Esophagus (tissue), 2 donors: ENCODE data around the gene PARVA. TPM values are rescaled to one million over a fixed set of nuclear protein-coding genes. Genes with fewer than 3 reads are reported as not detected.

Source experiments
- H3K27ac ChIP-seq, 2 donors: one replicate each; pipeline ENCODE4 v1.5.1; 2013; ENCODE audit warnings: low read depth in 2 of 2, mild to moderate bottlenecking in 2 of 2, inconsistent platforms in 1 of 2, low read length in 1 of 2, moderate library complexity in 1 of 2
- H3K27me3 ChIP-seq, 2 donors: one replicate each; pipeline ENCODE4 v1.6.1; 2013; ENCODE audit warnings: low read length in 2 of 2, control low read depth in 1 of 2, mild to moderate bottlenecking in 1 of 2; ENCODE audit not compliant: insufficient read depth in 2 of 2, control insufficient read depth in 1 of 2
- H3K36me3 ChIP-seq, 2 donors: one replicate each; pipeline ENCODE4 v1.6.1; 2013; ENCODE audit warnings: low read length in 1 of 2; ENCODE audit not compliant: control insufficient read depth in 2 of 2, insufficient read depth in 2 of 2
- H3K4me1 ChIP-seq, 2 donors: one replicate each; pipeline ENCODE4 v1.6.1; 2013; ENCODE audit warnings: low read length in 1 of 2; ENCODE audit not compliant: control insufficient read depth in 2 of 2, insufficient read depth in 2 of 2
- H3K4me3 ChIP-seq, 2 donors: one replicate each; pipeline ENCODE4 v1.5.1; 2013; ENCODE audit warnings: low read length in 2 of 2, mild to moderate bottlenecking in 2 of 2, low read depth in 1 of 2, moderate library complexity in 1 of 2
- H3K9me3 ChIP-seq, 2 donors: one replicate each; pipeline ENCODE4 v1.6.1; 2013; ENCODE audit warnings: mild to moderate bottlenecking in 2 of 2, low read depth in 1 of 2, low read length in 1 of 2, moderate library complexity in 1 of 2; ENCODE audit not compliant: control insufficient read depth in 2 of 2, insufficient read depth in 1 of 2
- WGBS, 2 donors: extraction: QIAGEN DNeasy Blood & Tissue Kit; methylation state at CpG; one replicate each; pipeline ENCODE4 v1.1.7; 2013; 5-methylcytosine and 5-hydroxymethylcytosine counted together
- polyA plus RNA-seq, 2 donors: library from polyadenylated mRNA; stranded (reverse); fragments of 200-250 nt; gene quantifications; one replicate each; pipeline ENCODE4 v1.2.3, GENCODE V29; 2013
- donor health status: healthy with polysubstance abuse.
- donor health status: Bipolar disorder and iron deficiency.

Gene PARVA
- polyA plus RNA-seq, 2 donors = 8.2 to 18.3 TPM

- Histone ChIP-seq H3K9me3 (no peaks in the 10 kb centered on the region), H3K36me3 (no peaks in the 10 kb centered on the region), H3K4me1 (peaks cover 0 to 3% of the 10 kb centered on the region in 2 donors), H3K4me3 (no peak overlapping the region), H3K27ac (no peak overlapping the region), H3K27me3 (no peaks in the 10 kb centered on the region)
- 73 to 79% methylated on average over 3 of the region's 3 CpGs for WGBS, 2 donors
Measured at GRCh38 chr11:12459865-12460444, 82.6 kb downstream of the PARVA start.

DNA sequence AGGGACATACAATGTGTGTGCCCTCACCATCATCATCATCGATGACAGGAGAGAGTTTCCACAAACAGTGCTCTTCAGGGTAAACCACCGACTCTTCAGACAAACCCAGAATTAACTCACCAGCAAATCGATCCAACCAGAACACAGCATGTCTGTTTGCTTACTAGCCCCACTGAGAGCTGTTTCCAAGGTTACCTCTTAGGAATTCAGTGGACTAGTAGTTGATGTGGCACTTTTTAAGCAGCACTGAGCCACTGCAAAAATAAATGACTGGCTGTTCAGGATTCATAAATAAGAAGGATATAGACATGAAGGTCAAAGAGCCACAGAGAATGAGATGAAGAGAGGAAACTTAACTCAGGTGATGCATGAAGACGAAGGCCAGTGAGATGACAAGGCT, 83.1 kb downstream of the PARVA start:
- Histone ChIP-seq H3K4me1 (peaks cover 0 to 3% of the 10 kb centered on the region in 2 donors), H3K27me3 (no peaks in the 10 kb centered on the region), H3K4me3 (no peak overlapping the region), H3K36me3 (no peaks in the 10 kb centered on the region), H3K9me3 (no peaks in the 10 kb centered on the region), H3K27ac (peak overlapping the region in 1 of 2 donors; percentile 35)
- WGBS, 2 donors = 63 to 66% methylated on average over 4 of the region's 4 CpGs

GRCh38 chr11:12461516-12461915, 84.1 kb downstream of the PARVA start:
- H3K9me3 ChIP-seq = no peaks in the 10 kb centered on the region
- WGBS, 2 donors = 74 to 75% methylated on average over 5 of the region's 5 CpGs
- H3K27me3 ChIP-seq = no peaks in the 10 kb centered on the region
- no peaks in the 10 kb centered on the region for H3K36me3 ChIP-seq
- peaks cover 0 to 3% of the 10 kb centered on the region in 2 donors for H3K4me1 ChIP-seq
- H3K4me3 ChIP-seq = no peak overlapping the region
- no peak overlapping the region for H3K27ac ChIP-seq

GRCh38 chr11:12464303-12464702, 86.9 kb downstream of the PARVA start:
- Histone ChIP-seq H3K36me3 (no peaks in the 10 kb centered on the region), H3K27me3 (no peaks in the 10 kb centered on the region), H3K4me1 (peaks cover 0 to 3% of the 10 kb centered on the region in 2 donors), H3K27ac (no peak overlapping the region), H3K9me3 (no peaks in the 10 kb centered on the region), H3K4me3 (no peak overlapping the region)
- WGBS, 2 donors = 91 to 94% methylated on average over 2 of the region's 2 CpGs

GRCh38 chr11:12465332-12465731, 88.0 kb downstream of the PARVA start:
- Histone ChIP-seq H3K4me1 (peaks cover 0 to 3% of the 10 kb centered on the region in 2 donors), H3K36me3 (no peaks in the 10 kb centered on the region)
- WGBS, 2 donors = 97 to 98% methylated on average over 2 of the region's 2 CpGs

GRCh38 chr11:12467610-12468009, 90.2 kb downstream of the PARVA start:
- Histone ChIP-seq H3K27ac (no peak overlapping the region), H3K4me1 (peaks cover 0 to 2% of the 10 kb centered on the region in 2 donors), H3K36me3 (no peaks in the 10 kb centered on the region), H3K27me3 (no peaks in the 10 kb centered on the region), H3K9me3 (no peaks in the 10 kb centered on the region), H3K4me3 (no peak overlapping the region)
- WGBS, 2 donors = 96 to 98% methylated on average over 2 of the region's 2 CpGs

More at GRCh38 chr11:12465332-12465731, 88.0 kb downstream of the PARVA start:
- Histone ChIP-seq H3K9me3 (no peaks in the 10 kb centered on the region), H3K27ac (no peak overlapping the region), H3K27me3 (no peaks in the 10 kb centered on the region), H3K4me3 (no peak overlapping the region)

DNA sequence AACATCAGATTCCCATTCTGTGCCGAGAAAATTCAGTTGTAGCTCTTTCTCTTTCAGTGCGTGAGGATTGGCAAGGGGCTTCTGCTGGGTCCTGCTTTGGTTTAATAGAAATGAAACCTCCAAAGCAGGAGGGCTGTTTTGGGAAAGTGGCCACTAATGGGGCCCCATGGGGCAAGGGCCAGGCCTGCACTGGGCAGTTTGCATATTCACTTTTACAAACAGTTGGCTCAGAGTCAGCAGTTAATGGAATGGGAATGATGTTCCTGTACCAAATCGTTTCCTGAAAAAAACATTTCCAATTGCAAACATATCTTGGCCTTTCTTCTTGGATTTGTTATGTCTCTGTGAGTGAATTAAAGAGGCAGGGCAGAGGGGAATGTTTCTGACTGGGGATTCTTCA, 92.1 kb downstream of the PARVA start:
- 42 to 58% methylated on average over 3 of the region's 3 CpGs for WGBS, 2 donors
- Histone ChIP-seq H3K9me3 (no peaks in the 10 kb centered on the region), H3K4me3 (no peak overlapping the region), H3K4me1 (peaks cover 0 to 2% of the 10 kb centered on the region in 2 donors), H3K36me3 (peaks cover 0 to 4% of the 10 kb centered on the region in 2 donors), H3K27me3 (no peaks in the 10 kb centered on the region), H3K27ac (peak overlapping the region; percentile 13 to 40)

DNA sequence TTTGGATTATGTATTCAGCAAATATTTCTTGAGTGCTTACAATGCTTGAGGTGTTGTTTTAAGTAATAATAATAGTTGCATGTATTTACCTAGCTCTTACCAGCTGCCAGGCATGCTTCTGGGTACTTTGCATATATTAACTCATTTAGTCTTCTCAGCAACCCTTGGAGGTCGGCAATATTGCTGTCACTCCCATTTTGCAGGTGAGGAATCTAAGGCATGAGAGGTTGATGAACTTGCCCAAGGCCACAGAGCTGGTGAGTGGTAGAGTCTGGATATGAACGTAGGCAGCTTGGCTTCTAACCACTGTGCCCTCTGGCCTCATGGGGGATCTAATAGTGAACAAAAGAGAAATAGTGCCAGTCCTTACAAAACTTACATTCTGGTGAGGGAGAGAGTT, 92.9 kb downstream of the PARVA start:
- Histone ChIP-seq H3K36me3 (peaks cover 0 to 4% of the 10 kb centered on the region in 2 donors), H3K4me3 (no peak overlapping the region), H3K27me3 (no peaks in the 10 kb centered on the region), H3K27ac (peak overlapping the region in 1 of 2 donors; percentile 7), H3K4me1 (peaks cover 2% of the 10 kb centered on the region in 2 donors), H3K9me3 (no peaks in the 10 kb centered on the region)
- WGBS, 2 donors = 73 to 75% methylated on average over 2 of the region's 2 CpGs

GRCh38 chr11:12472401-12473005, 95.1 kb downstream of the PARVA start:
- Histone ChIP-seq H3K4me1 (peaks cover 2% of the 10 kb centered on the region in 2 donors), H3K36me3 (peaks cover 0 to 11% of the 10 kb centered on the region in 2 donors), H3K4me3 (no peak overlapping the region), H3K27ac (no peak overlapping the region), H3K9me3 (no peaks in the 10 kb centered on the region), H3K27me3 (no peaks in the 10 kb centered on the region)
- WGBS, 2 donors = 65 to 66% methylated on average over 7 of the region's 7 CpGs

DNA sequence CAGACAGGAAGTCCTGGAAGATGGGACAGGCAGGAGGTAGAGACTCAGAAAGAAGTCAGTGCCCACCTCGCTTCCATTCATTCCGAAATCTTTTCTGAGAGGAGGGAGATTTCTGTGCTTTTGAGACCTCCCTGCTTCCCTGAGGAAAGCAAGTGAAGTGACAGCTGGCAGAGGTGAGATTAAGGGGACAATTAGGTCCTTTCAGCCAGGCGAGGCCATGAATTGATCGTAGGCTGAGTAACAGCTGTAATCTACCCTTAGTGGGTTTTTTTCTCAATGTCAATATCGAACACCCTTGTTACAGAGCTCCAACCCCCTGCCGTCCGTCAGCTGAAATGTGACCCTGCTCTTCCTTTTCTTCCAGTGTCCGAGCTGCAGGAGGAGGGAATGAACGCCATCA, 96.0 kb downstream of the PARVA start:
- Histone ChIP-seq H3K27ac (no peak overlapping the region), H3K4me1 (peaks cover 2% of the 10 kb centered on the region in 2 donors), H3K36me3 (peaks cover 0 to 11% of the 10 kb centered on the region in 2 donors), H3K27me3 (no peaks in the 10 kb centered on the region), H3K9me3 (no peaks in the 10 kb centered on the region), H3K4me3 (no peak overlapping the region)
- WGBS, 2 donors = 86 to 88% methylated on average over 9 of the region's 9 CpGs
